ENCODE data around the gene TBC1D7. TPM values are rescaled to one million over a fixed set of nuclear protein-coding genes. Genes with fewer than 3 reads are reported as not detected.

Gene TBC1D7
- total RNA-seq, 4 donors from 2014 or later, result 6.9 to 10.7 (median 9.6) TPM

DNA sequence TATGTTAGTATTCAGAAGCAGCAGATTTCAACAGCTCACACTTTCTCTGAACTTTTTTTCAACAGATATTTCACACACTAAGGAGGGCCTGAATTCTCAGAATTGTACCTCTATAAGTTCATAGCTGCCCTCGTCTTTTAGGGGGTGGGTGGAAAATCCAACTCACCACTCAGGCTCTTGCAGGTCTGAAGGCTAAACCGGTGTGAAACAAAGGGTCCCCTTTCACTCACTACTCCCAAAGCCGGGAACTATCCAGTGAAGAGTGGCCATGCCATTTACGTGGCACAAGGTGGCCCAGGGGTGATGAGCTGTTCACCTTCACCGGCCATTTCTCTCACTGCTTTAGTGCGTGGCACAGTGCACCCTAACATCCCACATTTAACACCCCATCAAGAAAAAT is 24.2 kb downstream of the TBC1D7 start:
- Histone ChIP-seq H3K4me1 (peaks cover 0 to 10% of the 10 kb centered on the region in 2 donors), H3K9me3 (no peaks in the 10 kb centered on the region), H3K36me3 (peaks cover 0 to 6% of the 10 kb centered on the region in 2 donors), H3K4me3 (replicated peaks in 1 of 3) (no peak overlapping the region), H3K27ac (no peak overlapping the region), H3K27me3 (no peaks in the 10 kb centered on the region)
- no peak for TF ChIP-seq POLR2A (IDR thresholded peaks at IDR 0.05)
- no peak for TF ChIP-seq CTCF (IDR thresholded peaks at IDR 0.05)
- no peak for DNase-seq
- intact Hi-C loops (cut with DNase I), result no loop called here
- 87 to 88% methylated on average over 6 of the region's 6 CpGs for WGBS, 2 donors

GRCh38 chr6:13303668-13304017 is 24.7 kb downstream of the TBC1D7 start:
- 49 to 50% methylated on average over 7 of the region's 7 CpGs for WGBS, 2 donors
- DNase-seq, result peak; percentile 39 to 49
- H3K4me1 ChIP-seq, result peaks cover 0 to 10% of the 10 kb centered on the region in 2 donors
- H3K27ac ChIP-seq, result peak overlapping the region in 1 of 3 donors; percentile 38
- no peaks in the 10 kb centered on the region for H3K9me3 ChIP-seq
- H3K27me3 ChIP-seq, result no peaks in the 10 kb centered on the region
- no peak overlapping the region for H3K4me3 ChIP-seq (replicated peaks in 1 of 3)
- no peak for TF ChIP-seq CTCF (IDR thresholded peaks at IDR 0.05)
- no peak for TF ChIP-seq POLR2A (IDR thresholded peaks at IDR 0.05)
- intact Hi-C loops (cut with DNase I), result no loop called here
- peaks cover 0 to 6% of the 10 kb centered on the region in 2 donors for H3K36me3 ChIP-seq

- H3K9me3 ChIP-seq, result no peaks in the 10 kb centered on the region
- H3K36me3 ChIP-seq, result peaks cover 0 to 6% of the 10 kb centered on the region in 2 donors
- H3K27me3 ChIP-seq, result no peaks in the 10 kb centered on the region
- DNase-seq, result peak in 1 of 2 donors; percentile 15
- peak overlapping the region in 2 of 3 donors; percentile 38 to 49 for H3K27ac ChIP-seq
- TF ChIP-seq CTCF (IDR thresholded peaks at IDR 0.05) (no peak), POLR2A (IDR thresholded peaks at IDR 0.05) (no peak)
- 78 to 84% methylated on average over 17 of the region's 17 CpGs for WGBS, 2 donors
- no peak overlapping the region for H3K4me3 ChIP-seq (replicated peaks in 1 of 3)
- H3K4me1 ChIP-seq, result peaks cover 0 to 10% of the 10 kb centered on the region in 2 donors
- intact Hi-C loops (cut with DNase I), result no loop called here
Observed at GRCh38 chr6:13302751-13303667, 25.3 kb downstream of the TBC1D7 start.

GRCh38 chr6:13302291-13302690 is 26.0 kb downstream of the TBC1D7 start:
- H3K9me3 ChIP-seq, result no peaks in the 10 kb centered on the region
- peaks cover 0 to 10% of the 10 kb centered on the region in 2 donors for H3K4me1 ChIP-seq
- H3K27ac ChIP-seq, result peak overlapping the region in 1 of 3 donors; percentile 49
- 89 to 92% methylated on average over 7 of the region's 7 CpGs for WGBS, 2 donors
- H3K4me3 ChIP-seq (replicated peaks in 1 of 3), result no peak overlapping the region
- no peak for DNase-seq
- H3K27me3 ChIP-seq, result no peaks in the 10 kb centered on the region
- H3K36me3 ChIP-seq, result peaks cover 0 to 6% of the 10 kb centered on the region in 2 donors
- TF ChIP-seq POLR2A (IDR thresholded peaks at IDR 0.05) (no peak), CTCF (IDR thresholded peaks at IDR 0.05) (no peak)
- intact Hi-C loops (cut with DNase I), result no loop called here

All from thyroid gland (tissue), 4 donors.